Sigmoid colon (tissue), 7 donors: ENCODE measurements around the gene GABBR2. TPM values are rescaled to one million over a fixed set of nuclear protein-coding genes. Genes with fewer than 3 reads are reported as not detected.

Experiments
- DNase-seq: peaks from one replicate; pipeline ENCODE4 v3.0.0-alpha.2; 2019
- H3K27ac ChIP-seq, 4 donors: fragments of 200-600 bp; sonication (generic); one replicate each; pipeline ENCODE4 v1.5.1; 2016 to 2019; ENCODE audit warnings: mild to moderate bottlenecking in 1 of 4
- H3K27me3 ChIP-seq, 3 donors: fragments of 200-600 bp; sonication (generic); one replicate each; pipeline ENCODE4 v1.5.1; 2019; ENCODE audit warnings: mild to moderate bottlenecking in 1 of 3
- H3K36me3 ChIP-seq, 4 donors: fragments of 200-600 bp; sonication (generic); one replicate each; pipeline ENCODE4 v1.5.1; 2016 to 2019
- H3K4me1 ChIP-seq, 4 donors: fragments of 200-600 bp; sonication (generic); one replicate each; pipeline ENCODE4 v1.5.1; 2017 to 2019
- H3K4me3 ChIP-seq, 4 donors: fragments of 200-600 bp; sonication (generic); one replicate each; pipeline ENCODE4 v1.5.1; 2017 to 2019; ENCODE audit warnings: mild to moderate bottlenecking in 2 of 4, moderate library complexity in 1 of 4
- H3K9me3 ChIP-seq, 4 donors: fragments of 200-600 bp in 3 of 4; sonication (generic) in 3 of 4; one replicate each; pipeline versions ENCODE4 v1.5.1 to v1.6.1; 2013 to 2019
- EP300 ChIP-seq, 4 donors: sonication (generic); formaldehyde crosslinking; IDR thresholded peaks; one replicate each; pipeline ENCODE4 v1.6.1; 2017; ENCODE audit warnings: antibody characterized with exemption in 4 of 4
- POLR2A ChIP-seq, 2 donors: fragments of 450-650 bp; IDR thresholded peaks; one replicate each; pipeline ENCODE4 v1.6.1; 2016; ENCODE audit warnings: antibody characterized with exemption in 2 of 2, mild to moderate bottlenecking in 2 of 2, moderate library complexity in 2 of 2
- POLR2AphosphoS5 ChIP-seq, 4 donors: sonication (generic); formaldehyde crosslinking; IDR thresholded peaks; one replicate each; pipeline ENCODE4 v1.6.1; 2017; ENCODE audit warnings: antibody characterized with exemption in 4 of 4
- WGBS, 2 donors: extraction: QIAGEN DNeasy Blood & Tissue Kit; methylation state at CpG; one replicate each; pipeline ENCODE4 v1.1.7; 2013; 5-methylcytosine and 5-hydroxymethylcytosine counted together
- intact Hi-C: fragments of 100-400 bp; cut with DNase I; formaldehyde crosslinking; loops from one replicate; pipeline ENCODE4 v1.15.1; 2023
- polyA plus RNA-seq, 3 donors: library from polyadenylated mRNA; stranded (reverse); fragments of 200-250 nt; gene quantifications; one replicate each; pipeline ENCODE4 v1.2.3, GENCODE V29; 2013
- total RNA-seq, 4 donors: library from RNA; depleted of rRNA; stranded (reverse); fragments of >200 nt; gene quantifications; one replicate each; pipeline ENCODE4 v1.1.0, GENCODE V29; 2016
- TF ChIP-seq, protein P1 (sequence below), 4 experiments: fragments of 450-650 bp in 3 of 4; fragments of 200-600 bp in 1 of 4; IDR thresholded peaks; one replicate each; pipeline ENCODE4 v1.5.1; 2016 to 2019; ENCODE audit warnings: antibody characterized with exemption in 4 of 4, mild to moderate bottlenecking in 3 of 4, moderate library complexity in 2 of 4
- donor health status: healthy with polysubstance abuse.
- donor health status: Bipolar disorder and iron deficiency.
- donor health status: healthy.

Gene GABBR2
- total and polyA plus RNA-seq, 7 donors, result under 0.01 to 0.04 (median under 0.01) TPM; not detected in 4

DNA sequence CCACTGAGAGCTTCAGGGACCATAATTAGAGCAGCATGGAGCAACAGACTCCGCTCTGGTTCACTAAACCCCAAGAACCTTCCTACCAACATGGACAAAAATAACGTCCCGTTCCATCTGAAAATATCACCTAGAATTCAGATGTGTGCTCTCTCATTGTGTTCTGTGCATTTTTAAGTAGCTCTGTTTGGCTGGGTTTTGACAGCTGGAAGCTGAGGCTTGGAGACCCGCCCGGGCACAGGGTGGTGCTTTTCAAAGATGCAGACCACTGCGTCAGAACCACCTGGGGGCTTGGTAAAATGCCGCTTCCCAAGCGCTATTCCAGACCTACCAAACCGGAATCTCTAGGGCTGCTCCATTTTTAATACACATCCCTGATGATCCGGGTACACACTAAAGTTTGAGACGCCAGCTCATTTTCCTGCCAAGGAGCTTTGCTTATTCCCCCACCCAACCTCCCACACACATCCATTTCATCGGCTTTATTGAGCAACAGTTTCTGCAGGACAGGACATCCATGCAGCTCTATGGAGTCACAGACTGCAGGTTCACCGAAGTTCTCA lies 104.8 kb downstream of the GABBR2 start:
- WGBS, 2 donors, result 92 to 93% methylated on average over 13 of the region's 13 CpGs
- H3K9me3 ChIP-seq, result no peaks in the 10 kb centered on the region

DNA sequence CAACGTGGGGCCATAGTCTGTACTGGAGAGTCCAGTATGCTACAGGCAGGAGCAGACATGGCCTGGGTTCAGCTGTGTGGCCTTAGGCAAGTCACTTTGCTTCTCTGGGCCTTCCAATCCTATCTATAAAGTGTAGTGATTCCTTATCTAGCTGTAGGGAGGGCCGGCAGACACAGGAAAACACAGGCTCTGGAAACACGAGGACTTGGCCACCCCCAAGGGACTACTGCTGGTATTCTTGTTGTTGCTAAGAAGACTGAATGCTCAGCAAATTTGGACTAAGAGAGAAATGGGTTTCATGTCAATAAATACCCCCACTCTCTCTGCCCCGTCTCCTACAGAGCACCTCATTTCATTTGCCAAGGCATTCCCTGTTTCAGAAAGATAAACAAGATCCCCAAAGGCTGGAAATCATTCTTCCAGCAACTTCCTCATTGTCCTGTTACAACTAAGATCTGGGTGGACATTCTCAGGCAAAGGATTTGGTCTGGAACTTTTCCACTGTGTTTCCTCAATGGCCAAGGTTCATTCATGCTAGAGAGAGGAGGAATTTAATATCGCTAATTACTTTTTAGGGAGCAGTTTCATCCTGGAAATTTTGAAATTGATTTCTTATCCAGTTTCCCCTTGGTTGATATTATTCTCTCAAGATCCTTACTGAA lies 105.8 kb downstream of the GABBR2 start:
- Histone ChIP-seq H3K27me3 (no peaks in the 10 kb centered on the region), H3K9me3 (no peaks in the 10 kb centered on the region), H3K36me3 (no peaks in the 10 kb centered on the region), H3K4me1 (no peaks in the 10 kb centered on the region), H3K4me3 (no peak overlapping the region), H3K27ac (no peak overlapping the region)
- DNase-seq, result no peak
- intact Hi-C loops, result no loop called here
- 24 to 45% methylated on average over 5 of the region's 5 CpGs for WGBS, 2 donors
- TF ChIP-seq POLR2AphosphoS5 (IDR thresholded peaks at IDR 0.05), result no peak
- no peak for TF ChIP-seq POLR2A (IDR thresholded peaks at IDR 0.05)
- TF ChIP-seq, protein P1, sequence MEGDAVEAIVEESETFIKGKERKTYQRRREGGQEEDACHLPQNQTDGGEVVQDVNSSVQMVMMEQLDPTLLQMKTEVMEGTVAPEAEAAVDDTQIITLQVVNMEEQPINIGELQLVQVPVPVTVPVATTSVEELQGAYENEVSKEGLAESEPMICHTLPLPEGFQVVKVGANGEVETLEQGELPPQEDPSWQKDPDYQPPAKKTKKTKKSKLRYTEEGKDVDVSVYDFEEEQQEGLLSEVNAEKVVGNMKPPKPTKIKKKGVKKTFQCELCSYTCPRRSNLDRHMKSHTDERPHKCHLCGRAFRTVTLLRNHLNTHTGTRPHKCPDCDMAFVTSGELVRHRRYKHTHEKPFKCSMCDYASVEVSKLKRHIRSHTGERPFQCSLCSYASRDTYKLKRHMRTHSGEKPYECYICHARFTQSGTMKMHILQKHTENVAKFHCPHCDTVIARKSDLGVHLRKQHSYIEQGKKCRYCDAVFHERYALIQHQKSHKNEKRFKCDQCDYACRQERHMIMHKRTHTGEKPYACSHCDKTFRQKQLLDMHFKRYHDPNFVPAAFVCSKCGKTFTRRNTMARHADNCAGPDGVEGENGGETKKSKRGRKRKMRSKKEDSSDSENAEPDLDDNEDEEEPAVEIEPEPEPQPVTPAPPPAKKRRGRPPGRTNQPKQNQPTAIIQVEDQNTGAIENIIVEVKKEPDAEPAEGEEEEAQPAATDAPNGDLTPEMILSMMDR (IDR thresholded peaks at IDR 0.05), result no peak
- no peak for TF ChIP-seq EP300 (IDR thresholded peaks at IDR 0.05)

More for the DNA sequence above, 104.8 kb downstream of the GABBR2 start:
- no peaks in the 10 kb centered on the region for H3K27me3 ChIP-seq
- H3K36me3 ChIP-seq, result no peaks in the 10 kb centered on the region
- no peak for TF ChIP-seq EP300 (IDR thresholded peaks at IDR 0.05)
- no peak for TF ChIP-seq POLR2AphosphoS5 (IDR thresholded peaks at IDR 0.05)
- no peak for TF ChIP-seq POLR2A (IDR thresholded peaks at IDR 0.05)
- TF ChIP-seq, protein P1 (IDR thresholded peaks at IDR 0.05), result no peak
- H3K27ac ChIP-seq, result no peak overlapping the region
- DNase-seq, result no peak
- intact Hi-C loops, result no loop called here
- no peaks in the 10 kb centered on the region for H3K4me1 ChIP-seq
- H3K4me3 ChIP-seq, result no peak overlapping the region

DNA sequence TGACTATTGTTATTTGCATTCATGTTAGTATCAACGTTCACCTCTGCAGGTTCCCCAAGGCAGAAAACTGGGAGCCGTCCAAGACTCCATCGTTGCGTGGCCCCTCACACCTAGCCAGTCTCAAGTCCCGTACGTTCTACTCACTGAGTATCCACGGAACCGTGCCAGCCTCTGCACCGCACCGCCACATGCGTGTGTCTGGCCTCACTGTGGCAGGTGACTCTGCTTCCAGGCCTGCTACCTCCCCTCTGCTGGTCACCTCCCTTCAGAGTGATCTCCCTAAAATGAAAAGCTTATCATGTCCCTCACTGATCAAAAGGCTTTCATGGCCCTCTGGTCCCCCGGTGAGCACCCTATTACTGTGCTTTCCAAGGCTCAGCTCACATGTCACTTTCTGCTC lies 108.1 kb downstream of the GABBR2 start:
- TF ChIP-seq EP300 (IDR thresholded peaks at IDR 0.05) (no peak), POLR2AphosphoS5 (IDR thresholded peaks at IDR 0.05) (no peak), POLR2A (IDR thresholded peaks at IDR 0.05) (no peak)
- TF ChIP-seq, protein P1 (IDR thresholded peaks at IDR 0.05), result no peak
- intact Hi-C loops, result no loop called here
- Histone ChIP-seq H3K36me3 (no peaks in the 10 kb centered on the region), H3K4me3 (no peak overlapping the region), H3K27me3 (no peaks in the 10 kb centered on the region), H3K4me1 (no peaks in the 10 kb centered on the region), H3K9me3 (no peaks in the 10 kb centered on the region), H3K27ac (no peak overlapping the region)
- DNase-seq, result no peak
- 76 to 92% methylated on average over 12 of the region's 12 CpGs for WGBS, 2 donors

DNA sequence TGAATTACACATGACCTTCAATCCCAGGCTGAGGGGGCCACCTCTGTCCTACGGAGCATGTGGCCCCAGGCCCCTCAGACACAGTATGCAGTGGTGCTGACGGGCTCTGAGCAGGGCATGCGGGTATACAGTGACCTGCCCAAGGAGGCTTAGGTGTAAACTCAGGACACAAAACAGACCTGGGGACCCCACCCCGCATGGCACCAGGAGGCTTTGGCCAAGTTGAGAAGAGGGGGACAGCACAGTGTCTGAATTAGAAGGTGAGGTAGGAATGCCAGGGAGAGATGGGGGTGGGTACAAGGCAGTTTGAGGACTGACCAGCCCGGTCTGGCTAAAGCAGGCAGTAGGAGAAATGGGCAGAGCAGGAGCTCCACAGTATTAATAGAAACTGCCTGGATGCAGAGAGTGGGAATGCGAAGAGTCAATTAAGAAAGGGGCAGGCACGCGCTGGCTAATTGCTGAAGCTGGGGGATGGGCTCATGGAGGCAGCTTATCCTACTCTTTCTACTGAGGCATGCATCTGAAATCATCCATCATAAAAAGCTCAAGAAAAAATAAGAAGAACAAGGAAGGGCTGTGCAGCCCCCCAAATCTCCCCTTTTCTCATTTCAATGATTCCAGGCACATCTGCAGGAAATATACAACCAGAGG lies 109.0 kb downstream of the GABBR2 start:
- intact Hi-C loops, result no loop called here
- Histone ChIP-seq H3K9me3 (no peaks in the 10 kb centered on the region), H3K27ac (no peak overlapping the region), H3K4me3 (no peak overlapping the region), H3K36me3 (no peaks in the 10 kb centered on the region), H3K27me3 (no peaks in the 10 kb centered on the region), H3K4me1 (no peaks in the 10 kb centered on the region)
- WGBS, 2 donors, result 72 to 89% methylated on average over 8 of the region's 8 CpGs
- DNase-seq, result no peak
- TF ChIP-seq POLR2AphosphoS5 (IDR thresholded peaks at IDR 0.05) (no peak), POLR2A (IDR thresholded peaks at IDR 0.05) (no peak), EP300 (IDR thresholded peaks at IDR 0.05) (no peak)
- TF ChIP-seq, protein P1 (IDR thresholded peaks at IDR 0.05), result no peak
